Keratinocyte (primary cell): ENCODE measurements around the gene NKD1. TPM values are rescaled to one million over a fixed set of nuclear protein-coding genes. Genes with fewer than 3 reads are reported as not detected.
A peak's percentile ranks its signal among the peaks of the same experiment; 100 is the strongest.

Source experiments
- DNase-seq: peaks from one replicate; pipeline ENCODE4 v3.0.0-alpha.2; 2011; ENCODE audit warnings: low read depth, missing footprints, low spot score
- FAIRE-seq: peaks from 2 replicates; lab custom pipeline; 2011; peaks lifted over from hg19 to GRCh38; lab: Jason Lieb, UNC
- H2AFZ ChIP-seq: 2 replicates; pipeline ENCODE4 v1.6.0; 2012; ENCODE audit warnings: low read length, control low read depth, inconsistent platforms; ENCODE audit not compliant: control insufficient read depth
- H3K27ac ChIP-seq: 2 replicates; pipeline ENCODE4 v1.5.1; 2011; ENCODE audit warnings: low read length; ENCODE audit not compliant: control insufficient read depth, insufficient read depth
- H3K27me3 ChIP-seq: 3 replicates; pipeline ENCODE4 v1.6.0; 2011; ENCODE audit warnings: low read length; ENCODE audit not compliant: control insufficient read depth, insufficient read depth; ENCODE audit errors: extremely low read depth
- H3K36me3 ChIP-seq, 2 experiments: 2 replicates in 1 of 2; 3 replicates in 1 of 2; pipeline ENCODE4 v1.5.1; 2011; ENCODE audit warnings: low read length in 2 of 2, mild to moderate bottlenecking in 1 of 2; ENCODE audit not compliant: control insufficient read depth in 2 of 2, insufficient read depth in 2 of 2; ENCODE audit errors: extremely low read depth in 1 of 2
- H3K4me1 ChIP-seq: 3 replicates; pipeline ENCODE4 v1.5.1; 2011; ENCODE audit warnings: low read length; ENCODE audit not compliant: control insufficient read depth, insufficient read depth; ENCODE audit errors: extremely low read depth
- H3K4me2 ChIP-seq: 3 replicates; pipeline ENCODE4 v1.6.0; 2011; ENCODE audit warnings: low read depth, low read length; ENCODE audit not compliant: control insufficient read depth, insufficient read depth; ENCODE audit errors: extremely low read depth
- H3K4me3 ChIP-seq, 3 experiments: fragments of 200-600 bp in 1 of 3; sonication (generic) in 1 of 3; 2 replicates in 2 of 3; 3 replicates in 1 of 3; pipeline ENCODE4 v1.5.1; 2011 to 2016; ENCODE audit warnings: low read length in 3 of 3, mild to moderate bottlenecking in 3 of 3, control low read depth in 2 of 3, inconsistent platforms in 1 of 3, low read depth in 1 of 3, mixed read lengths in 1 of 3, mixed run types in 1 of 3, moderate library complexity in 1 of 3; ENCODE audit not compliant: control insufficient read depth in 2 of 3, insufficient read depth in 2 of 3; ENCODE audit errors: extremely low read depth in 1 of 3
- H3K79me2 ChIP-seq: 2 replicates; pipeline ENCODE4 v1.6.0; 2012; ENCODE audit warnings: low read length; ENCODE audit not compliant: control insufficient read depth, insufficient read depth
- H3K9ac ChIP-seq: 3 replicates; pipeline ENCODE4 v1.6.0; 2011; ENCODE audit warnings: low read length; ENCODE audit not compliant: control insufficient read depth, insufficient read depth; ENCODE audit errors: extremely low read depth
- H3K9me1 ChIP-seq: 3 replicates; pipeline ENCODE4 v1.6.0; 2011; ENCODE audit warnings: low read length; ENCODE audit not compliant: control insufficient read depth, insufficient read depth; ENCODE audit errors: extremely low read depth
- H3K9me3 ChIP-seq: 2 replicates; pipeline ENCODE4 v1.5.1; 2012; ENCODE audit warnings: low read depth, low read length; ENCODE audit not compliant: control insufficient read depth
- H4K20me1 ChIP-seq: 3 replicates; pipeline ENCODE4 v1.6.0; 2011; ENCODE audit warnings: low read length; ENCODE audit not compliant: control insufficient read depth, insufficient read depth; ENCODE audit errors: extremely low read depth
- EZH2 ChIP-seq: IDR thresholded peaks from one replicate; pipeline ENCODE4 v1.6.1; 2012; ENCODE audit warnings: inconsistent platforms, mild to moderate bottlenecking, low read length, moderate library complexity
- dilution Hi-C: fragments of 300-500 bp; cut with MboI; formaldehyde crosslinking; loops from one replicate; pipeline ENCODE4 v1.7.0; 2020; ENCODE audit warnings: low sequenced_read_pairs; ENCODE audit not compliant: extremely low pct_ligation_motif_present
- polyA plus RNA-seq, 5 experiments: library from polyadenylated mRNA; depleted of rRNA in 3 of 5; stranded (reverse) in 3 of 5; stranded (forward) in 1 of 5; unstranded in 1 of 5; fragments of >200 nt; gene quantifications; 1 replicate in 1 of 5; 2 replicates in 3 of 5; 3 replicates in 1 of 5; pipeline versions ENCODE4 v1.2.1 to v1.2.3, GENCODE V29; 2011 to 2012; ENCODE audit warnings: missing spikeins in 2 of 5, low read depth in 1 of 5, low replicate concordance in 1 of 5
- TF ChIP-seq, protein P1 (sequence below), 3 experiments: IDR thresholded peaks in 1 of 3; conservative IDR thresholded peaks in 1 of 3; optimal IDR thresholded peaks in 1 of 3; 2 replicates in 2 of 3; 3 replicates in 1 of 3; pipeline versions ENCODE3 to v1.5.1; 2011; ENCODE audit warnings: low read length in 3 of 3, mild to moderate bottlenecking in 3 of 3, moderate library complexity in 2 of 3, control low read depth in 1 of 3, inconsistent platforms in 1 of 3; ENCODE audit not compliant: insufficient read depth in 2 of 3; ENCODE audit errors: extremely low read depth in 1 of 3

NKD1 gene
- polyA plus RNA-seq, 1 donor (not counting 4 experiments of a cell fraction or from before 2014, with no cell fraction given): 0.62 TPM

DNA sequence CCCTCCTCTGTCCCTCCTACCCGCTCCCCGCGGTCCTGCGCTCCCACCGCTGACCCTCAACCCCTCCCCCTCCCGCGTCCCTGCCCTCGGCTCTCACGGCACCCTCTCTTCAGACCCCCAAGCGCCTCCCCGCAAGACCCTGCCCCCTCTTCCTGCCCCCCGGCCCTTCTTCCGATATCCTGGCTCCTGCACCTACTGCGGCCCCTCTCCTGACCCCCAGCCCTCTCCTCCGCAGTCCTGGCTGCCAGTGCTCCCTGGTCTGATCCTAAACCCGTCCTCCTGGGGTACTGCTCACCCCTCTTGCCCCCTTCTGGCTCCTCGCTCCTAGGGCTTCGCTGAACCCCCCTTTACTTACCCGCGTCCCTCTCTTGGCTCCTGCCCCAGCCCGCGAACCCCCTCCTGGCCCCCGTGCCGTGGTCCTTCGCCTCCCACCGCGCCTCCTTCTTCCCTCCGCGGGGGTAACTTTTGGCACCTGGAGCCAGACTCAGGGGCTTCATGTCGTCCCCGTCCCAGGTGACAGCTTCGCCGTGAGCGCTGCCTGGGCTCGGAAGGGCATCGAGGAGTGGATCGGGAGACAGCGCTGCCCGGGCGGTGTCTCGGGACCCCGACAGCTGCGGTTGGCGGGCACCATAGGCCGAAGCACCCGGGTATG is 839 bp downstream of the NKD1 start:
- Histone ChIP-seq H2AFZ (peak overlapping the region; percentile 30), H3K4me2 (peak overlapping the region; percentile 70), H3K27me3 (peaks cover 9% of the 10 kb centered on the region), H3K36me3 (no peaks in the 10 kb centered on the region), H4K20me1 (no peaks in the 10 kb centered on the region), H3K4me3 (peak overlapping the region; percentile 34 to 67 (median 51)), H3K79me2 (no peaks in the 10 kb centered on the region), H3K9me1 (no peaks in the 10 kb centered on the region), H3K9me3 (no peaks in the 10 kb centered on the region), H3K4me1 (no peaks in the 10 kb centered on the region), H3K9ac (peak overlapping the region; percentile 52), H3K27ac (no peak overlapping the region)
- dilution Hi-C loops: no loop called here
- TF ChIP-seq, protein P1, sequence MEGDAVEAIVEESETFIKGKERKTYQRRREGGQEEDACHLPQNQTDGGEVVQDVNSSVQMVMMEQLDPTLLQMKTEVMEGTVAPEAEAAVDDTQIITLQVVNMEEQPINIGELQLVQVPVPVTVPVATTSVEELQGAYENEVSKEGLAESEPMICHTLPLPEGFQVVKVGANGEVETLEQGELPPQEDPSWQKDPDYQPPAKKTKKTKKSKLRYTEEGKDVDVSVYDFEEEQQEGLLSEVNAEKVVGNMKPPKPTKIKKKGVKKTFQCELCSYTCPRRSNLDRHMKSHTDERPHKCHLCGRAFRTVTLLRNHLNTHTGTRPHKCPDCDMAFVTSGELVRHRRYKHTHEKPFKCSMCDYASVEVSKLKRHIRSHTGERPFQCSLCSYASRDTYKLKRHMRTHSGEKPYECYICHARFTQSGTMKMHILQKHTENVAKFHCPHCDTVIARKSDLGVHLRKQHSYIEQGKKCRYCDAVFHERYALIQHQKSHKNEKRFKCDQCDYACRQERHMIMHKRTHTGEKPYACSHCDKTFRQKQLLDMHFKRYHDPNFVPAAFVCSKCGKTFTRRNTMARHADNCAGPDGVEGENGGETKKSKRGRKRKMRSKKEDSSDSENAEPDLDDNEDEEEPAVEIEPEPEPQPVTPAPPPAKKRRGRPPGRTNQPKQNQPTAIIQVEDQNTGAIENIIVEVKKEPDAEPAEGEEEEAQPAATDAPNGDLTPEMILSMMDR (optimal IDR thresholded peaks at IDR 0.05 in 1 of 3, IDR thresholded peaks at IDR 0.05 in 1 of 3, conservative IDR thresholded peaks at IDR 0.05 in 1 of 3; ENCODE audit: extremely low read depth in 1 of 3, insufficient read depth in 2 of 3, low read length in 3 of 3): no peak
- no peak for TF ChIP-seq EZH2
- DNase-seq (no peak), FAIRE-seq (no peak)

DNA sequence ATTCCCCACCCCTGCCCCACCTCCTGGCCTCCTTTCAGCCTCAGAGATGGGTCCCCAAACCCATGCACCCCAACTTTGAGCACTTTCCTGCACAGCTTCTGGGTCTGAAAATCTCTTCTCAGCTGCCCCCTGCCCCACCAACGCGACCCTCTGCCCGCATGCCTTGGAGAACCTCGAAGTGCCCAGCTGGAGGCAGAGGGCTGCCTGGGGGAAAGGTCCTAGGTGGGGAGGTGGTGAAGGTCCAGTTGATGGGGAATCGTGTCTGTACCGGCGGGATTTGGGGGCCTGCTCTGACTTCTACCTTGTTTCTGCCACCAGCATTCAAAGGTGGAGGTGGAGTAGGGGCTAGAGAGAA is 1.3 kb downstream of the NKD1 start:
- Histone ChIP-seq H3K9me1 (no peaks in the 10 kb centered on the region), H3K9ac (no peak overlapping the region), H3K9me3 (no peaks in the 10 kb centered on the region), H3K27me3 (peaks cover 9% of the 10 kb centered on the region), H3K4me1 (no peaks in the 10 kb centered on the region), H2AFZ (no peak overlapping the region), H4K20me1 (no peaks in the 10 kb centered on the region), H3K27ac (no peak overlapping the region), H3K79me2 (no peaks in the 10 kb centered on the region), H3K4me2 (no peak overlapping the region), H3K4me3 (no peak overlapping the region), H3K36me3 (no peaks in the 10 kb centered on the region)
- dilution Hi-C loops: no loop called here
- FAIRE-seq (no peak), DNase-seq (no peak)
- no peak for TF ChIP-seq EZH2
- TF ChIP-seq, protein P1 (optimal IDR thresholded peaks at IDR 0.05 in 1 of 3, IDR thresholded peaks at IDR 0.05 in 1 of 3, conservative IDR thresholded peaks at IDR 0.05 in 1 of 3; ENCODE audit: extremely low read depth in 1 of 3, insufficient read depth in 2 of 3, low read length in 3 of 3): no peak
